Neutrophil (primary cell): Measurements from ENCODE around the gene AFF1.
A peak's percentile ranks its signal among the peaks of the same experiment; 100 is the strongest.

Experiments used
- H3K27ac ChIP-seq: fragments of 200-600 bp; sonication (generic); 2 replicates; pipeline ENCODE4 v1.5.1; 2016; ENCODE audit warnings: mild to moderate bottlenecking, moderate library complexity
- H3K27me3 ChIP-seq: fragments of 200-600 bp; sonication (generic); 2 replicates; pipeline ENCODE4 v1.6.0; 2016; ENCODE audit warnings: mild to moderate bottlenecking
- H3K36me3 ChIP-seq: fragments of 200-600 bp; sonication (generic); 2 replicates; pipeline ENCODE4 v1.5.1; 2017
- H3K4me1 ChIP-seq, 2 experiments: fragments of 200-600 bp in 1 of 2; sonication (generic) in 1 of 2; 1 replicate in 1 of 2; 2 replicates in 1 of 2; pipeline versions ENCODE4 v1.5.1 to v1.6.1; 2013 to 2016; ENCODE audit warnings: low read depth in 1 of 2, low read length in 1 of 2, mild to moderate bottlenecking in 1 of 2, moderate library complexity in 1 of 2; ENCODE audit not compliant: control insufficient read depth in 1 of 2, insufficient read depth in 1 of 2
- H3K4me3 ChIP-seq, 2 experiments: fragments of 200-600 bp in 1 of 2; sonication (generic) in 1 of 2; 1 replicate in 1 of 2; 2 replicates in 1 of 2; pipeline ENCODE4 v1.5.1; 2013 to 2016; ENCODE audit warnings: low read depth in 1 of 2, low read length in 1 of 2, mild to moderate bottlenecking in 1 of 2, moderate library complexity in 1 of 2
- H3K9me3 ChIP-seq: fragments of 200-600 bp; sonication (generic); 2 replicates; pipeline ENCODE4 v1.5.1; 2016
- CTCF ChIP-seq: fragments of 200-600 bp; sonication (generic); IDR thresholded peaks from 2 replicates; pipeline ENCODE4 v1.5.1; 2016; ENCODE audit warnings: antibody characterized with exemption

AFF1 gene

GRCh38 chr4:86935853-86936733 lies 1.3 kb downstream of the AFF1 start:
- Histone ChIP-seq H3K9me3 (no peaks in the 10 kb centered on the region), H3K36me3 (no peaks in the 10 kb centered on the region), H3K27me3 (no peaks in the 10 kb centered on the region), H3K4me3 (peak overlapping the region; percentile 77 to 94), H3K4me1 (peaks cover 22 to 27% of the 10 kb centered on the region in 2 experiments), H3K27ac (peak overlapping the region; percentile 85)
- no peak for TF ChIP-seq CTCF

GRCh38 chr4:86938771-86939520 lies 4.1 kb downstream of the AFF1 start:
- H3K36me3 ChIP-seq: no peaks in the 10 kb centered on the region
- H3K4me1 ChIP-seq: peaks cover 21 to 25% of the 10 kb centered on the region in 2 experiments
- TF ChIP-seq CTCF: no peak
- H3K9me3 ChIP-seq: no peaks in the 10 kb centered on the region
- no peaks in the 10 kb centered on the region for H3K27me3 ChIP-seq
- H3K27ac ChIP-seq: no peak overlapping the region
- H3K4me3 ChIP-seq: no peak overlapping the region

GRCh38 chr4:86939729-86940575 lies 5.1 kb downstream of the AFF1 start:
- no peaks in the 10 kb centered on the region for H3K9me3 ChIP-seq
- H3K36me3 ChIP-seq: no peaks in the 10 kb centered on the region
- H3K4me1 ChIP-seq: peaks cover 15 to 18% of the 10 kb centered on the region in 2 experiments
- TF ChIP-seq CTCF: no peak
- H3K4me3 ChIP-seq: no peak overlapping the region
- H3K27me3 ChIP-seq: no peaks in the 10 kb centered on the region
- no peak overlapping the region for H3K27ac ChIP-seq

GRCh38 chr4:86940920-86941460 lies 6.2 kb downstream of the AFF1 start:
- H3K36me3 ChIP-seq: no peaks in the 10 kb centered on the region
- peaks cover 8 to 16% of the 10 kb centered on the region in 2 experiments for H3K4me1 ChIP-seq
- no peak overlapping the region for H3K4me3 ChIP-seq
- H3K9me3 ChIP-seq: no peaks in the 10 kb centered on the region
- no peaks in the 10 kb centered on the region for H3K27me3 ChIP-seq
- TF ChIP-seq CTCF: no peak
- no peak overlapping the region for H3K27ac ChIP-seq

GRCh38 chr4:86942185-86942666 lies 7.4 kb downstream of the AFF1 start:
- no peaks in the 10 kb centered on the region for H3K27me3 ChIP-seq
- H3K4me3 ChIP-seq: no peak overlapping the region
- H3K9me3 ChIP-seq: no peaks in the 10 kb centered on the region
- no peaks in the 10 kb centered on the region for H3K36me3 ChIP-seq
- peaks cover 0 to 8% of the 10 kb centered on the region in 2 experiments for H3K4me1 ChIP-seq
- no peak overlapping the region for H3K27ac ChIP-seq
- TF ChIP-seq CTCF: no peak
